Dermis microvascular lymphatic vessel endothelial cell (primary cell): ENCODE results near the gene ZNF155. TPM values are rescaled to one million over a fixed set of nuclear protein-coding genes. Genes with fewer than 3 reads are reported as not detected.

Source experiments
- DNase-seq, 2 donors: peaks; one replicate each; pipeline versions ENCODE4 v3.0.0 to v3.0.0-alpha.2; 2010; ENCODE audit warnings: low read depth in 2 of 2
- total RNA-seq: library from RNA; depleted of rRNA; stranded (reverse); fragments of >200 nt; gene quantifications from 2 replicates; pipeline ENCODE4 v1.2.1, GENCODE V29; 2014

ZNF155 gene
- total RNA-seq, 1 donor from 2014 or later: 5.0 TPM

DNA sequence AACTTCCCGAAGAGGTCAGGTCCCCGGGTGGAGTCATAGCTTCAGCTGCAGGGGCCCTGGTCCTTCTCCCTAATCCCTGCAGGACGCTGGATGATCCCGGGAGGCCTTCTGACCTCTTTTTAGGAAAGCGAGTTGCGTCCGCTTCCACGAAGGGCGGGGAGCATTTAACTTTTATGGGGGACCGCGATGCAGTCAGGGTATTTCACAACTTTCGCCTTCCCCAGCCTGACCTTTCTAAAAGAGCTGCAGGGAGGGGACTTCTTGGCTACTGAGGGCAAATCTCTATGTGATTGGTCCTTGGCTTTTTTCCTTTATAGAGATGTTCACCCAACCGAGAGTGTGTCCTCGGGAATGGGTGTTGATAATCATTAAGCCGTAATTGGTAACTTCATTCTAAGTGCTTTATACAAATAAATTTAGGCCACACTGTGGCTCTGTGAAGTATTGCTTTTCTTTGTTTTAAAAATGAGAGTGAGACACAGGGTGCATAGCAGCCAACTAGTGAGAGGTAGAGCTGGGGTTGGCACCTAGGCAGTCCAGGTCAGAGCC, 19.5 kb downstream of the ZNF155 start:
- no peak for DNase-seq

DNA sequence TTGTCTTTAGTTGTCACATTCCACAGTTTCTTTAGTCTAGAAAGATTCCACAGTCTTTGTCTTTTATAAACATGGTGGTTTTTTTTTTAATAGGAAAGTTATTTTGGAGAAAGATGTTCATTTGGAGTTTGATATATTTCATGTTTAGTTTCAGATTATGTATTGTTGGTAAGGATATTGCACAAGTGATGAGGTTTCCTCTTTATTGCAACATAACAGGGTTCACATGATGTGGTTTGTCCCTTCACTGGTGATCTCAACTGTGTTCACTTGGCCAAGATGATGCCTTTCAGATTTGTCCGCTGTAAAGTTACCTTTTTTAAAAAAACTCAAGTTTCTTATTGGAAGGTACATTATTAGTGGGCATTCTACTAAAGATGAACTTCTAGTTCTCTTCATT, 22.0 kb downstream of the ZNF155 start:
- DNase-seq: no peak

DNA sequence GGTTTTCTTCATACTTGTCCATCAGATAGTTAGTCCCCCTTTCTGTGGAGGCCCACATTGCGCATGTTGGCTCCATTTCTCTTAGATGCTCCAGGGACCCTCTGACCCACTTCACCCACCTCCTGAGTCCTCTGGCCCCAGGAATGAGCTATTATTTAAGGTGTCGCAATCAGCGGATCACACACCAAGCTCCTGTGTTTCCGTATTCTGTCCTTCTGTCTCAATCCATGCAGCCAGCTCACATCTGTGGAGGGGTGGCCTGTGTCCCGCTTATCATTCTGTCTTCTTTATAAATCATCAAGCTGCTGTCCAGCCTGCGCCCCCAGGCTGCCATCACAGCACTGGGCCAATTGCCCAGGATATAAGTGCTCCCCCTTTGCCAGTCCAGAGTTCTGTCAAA, 23.5 kb downstream of the ZNF155 start:
- no peak for DNase-seq

DNA sequence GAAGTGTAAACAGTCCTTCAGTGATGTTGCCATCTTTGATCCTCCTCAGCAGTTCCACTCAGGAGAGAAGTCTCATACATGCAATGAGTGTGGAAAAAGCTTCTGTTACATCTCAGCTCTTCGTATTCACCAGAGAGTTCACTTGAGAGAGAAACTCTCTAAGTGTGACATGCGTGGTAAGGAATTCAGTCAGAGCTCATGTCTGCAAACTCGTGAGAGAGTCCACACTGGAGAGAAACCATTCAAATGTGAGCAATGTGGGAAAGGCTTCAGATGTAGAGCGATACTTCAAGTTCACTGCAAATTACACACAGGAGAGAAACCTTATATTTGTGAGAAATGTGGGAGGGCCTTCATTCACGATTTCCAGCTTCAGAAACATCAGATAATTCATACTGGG, 26.5 kb downstream of the ZNF155 start:
- no peak for DNase-seq

DNA sequence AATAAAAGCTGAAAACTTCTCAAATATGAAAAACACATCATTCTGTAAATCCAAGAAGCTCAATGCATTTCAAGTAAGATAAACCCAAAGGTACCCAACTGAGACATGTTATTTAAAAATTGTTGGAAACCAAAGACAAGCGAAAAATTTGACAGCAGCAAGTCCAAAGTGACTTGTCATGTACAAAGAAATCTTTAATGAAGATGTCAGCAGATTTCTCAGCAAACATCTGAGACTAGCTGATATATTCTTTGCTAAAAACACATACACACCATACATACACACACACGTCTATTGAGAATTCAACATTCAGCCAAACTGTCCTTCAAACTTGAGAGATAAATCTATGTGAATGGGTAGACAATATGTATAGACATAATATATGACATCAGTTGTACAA, 35.5 kb downstream of the ZNF155 start:
- DNase-seq: no peak

DNA sequence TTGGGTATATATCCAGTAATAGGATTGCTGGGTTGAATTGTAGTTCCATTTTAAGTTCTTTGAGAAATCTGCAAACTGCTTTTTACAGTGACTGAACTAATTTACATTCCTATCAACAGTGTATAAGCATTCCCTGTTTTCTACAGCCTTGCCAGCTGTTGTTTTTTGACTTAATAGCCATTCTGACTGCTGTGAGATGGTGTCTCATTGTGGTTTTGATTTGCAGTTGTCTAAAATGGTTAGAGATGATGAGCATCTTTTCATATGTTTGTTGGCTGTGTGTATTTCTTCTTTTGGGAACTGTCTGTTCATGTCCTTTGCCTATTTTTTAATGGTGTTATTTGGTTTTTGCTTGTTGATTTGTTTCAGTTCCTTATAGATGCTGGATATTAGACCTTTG, 37.2 kb downstream of the ZNF155 start:
- no peak for DNase-seq

DNA sequence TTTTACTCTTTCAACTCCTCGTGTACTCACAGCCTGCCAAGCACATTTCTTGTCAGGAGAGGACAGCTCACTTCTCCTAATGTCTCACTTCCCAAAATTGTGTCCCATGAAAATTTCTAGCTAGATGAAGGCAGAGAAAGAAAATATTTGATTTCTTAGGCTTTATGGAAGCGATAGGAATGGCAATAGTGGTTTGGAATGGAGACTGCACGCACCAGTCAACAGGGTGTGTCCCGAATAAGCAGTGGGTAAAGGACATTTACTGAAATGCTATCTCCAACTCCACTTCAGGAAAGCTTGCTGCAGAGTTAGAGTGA, 40.9 kb downstream of the ZNF155 start:
- no peak for DNase-seq

DNA sequence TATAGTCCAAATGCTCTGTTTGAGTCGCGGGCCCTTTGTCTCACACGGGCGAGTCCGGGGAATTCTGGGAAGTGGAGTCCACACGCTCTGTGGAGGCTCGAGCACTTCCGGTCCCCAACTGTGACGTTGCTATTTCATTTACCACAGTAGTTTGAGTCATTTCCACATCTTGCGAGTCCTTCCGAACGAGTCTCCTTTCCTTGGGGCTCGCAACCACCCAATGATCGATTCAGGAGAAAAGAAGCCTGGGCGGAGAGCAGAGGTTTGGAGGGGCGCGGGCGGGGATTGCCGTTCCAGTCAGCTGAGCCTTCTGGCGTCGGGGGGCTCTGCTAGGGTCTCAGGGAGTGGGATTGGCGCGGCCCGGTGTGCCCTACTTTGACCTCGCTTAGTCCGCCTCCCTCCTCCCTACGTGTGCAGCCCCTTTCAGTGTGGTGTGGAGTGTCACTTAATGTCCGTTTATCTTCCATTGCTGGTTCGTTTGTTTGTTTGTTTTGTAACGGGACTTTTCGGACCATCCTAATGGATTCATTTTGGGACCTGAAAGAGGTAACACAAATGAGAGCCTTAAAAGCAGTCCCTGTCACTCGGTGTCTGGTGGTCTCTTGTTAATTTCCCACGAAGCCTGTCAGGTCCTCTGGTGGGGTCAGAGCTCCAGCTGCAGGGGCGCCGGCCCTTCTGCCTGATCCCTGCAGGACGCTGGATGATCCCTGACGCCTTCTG, 41.4 kb downstream of the ZNF155 start, which contains the start of gene ZNF222:
Gene ZNF222, plus strand, starts transcription at position 163 of the 720 bp plus-strand sequence. Its CDS starts 58 bp downstream, at position 221.
- peak; percentile 57 to 88 for DNase-seq

DNA sequence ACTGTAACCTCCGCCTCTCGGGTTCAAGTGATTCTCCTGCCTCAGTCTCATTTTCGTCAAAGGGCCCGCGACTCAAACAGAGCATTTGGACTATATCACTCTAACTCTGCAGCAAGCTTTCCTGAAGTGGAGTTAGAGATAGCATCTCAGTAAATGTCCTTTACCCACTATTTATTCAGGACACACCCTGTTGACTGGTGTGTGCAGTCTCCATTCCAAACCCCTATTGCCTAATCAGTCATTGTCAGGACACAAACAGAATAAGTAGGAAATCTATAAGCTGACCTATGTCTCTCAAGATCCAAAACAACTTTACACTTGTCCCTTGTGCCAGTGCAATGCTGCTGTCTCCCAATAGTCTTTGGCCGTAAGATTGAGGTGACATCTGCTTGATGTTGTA, 42.6 kb downstream of the ZNF155 start:
- no peak for DNase-seq

DNA sequence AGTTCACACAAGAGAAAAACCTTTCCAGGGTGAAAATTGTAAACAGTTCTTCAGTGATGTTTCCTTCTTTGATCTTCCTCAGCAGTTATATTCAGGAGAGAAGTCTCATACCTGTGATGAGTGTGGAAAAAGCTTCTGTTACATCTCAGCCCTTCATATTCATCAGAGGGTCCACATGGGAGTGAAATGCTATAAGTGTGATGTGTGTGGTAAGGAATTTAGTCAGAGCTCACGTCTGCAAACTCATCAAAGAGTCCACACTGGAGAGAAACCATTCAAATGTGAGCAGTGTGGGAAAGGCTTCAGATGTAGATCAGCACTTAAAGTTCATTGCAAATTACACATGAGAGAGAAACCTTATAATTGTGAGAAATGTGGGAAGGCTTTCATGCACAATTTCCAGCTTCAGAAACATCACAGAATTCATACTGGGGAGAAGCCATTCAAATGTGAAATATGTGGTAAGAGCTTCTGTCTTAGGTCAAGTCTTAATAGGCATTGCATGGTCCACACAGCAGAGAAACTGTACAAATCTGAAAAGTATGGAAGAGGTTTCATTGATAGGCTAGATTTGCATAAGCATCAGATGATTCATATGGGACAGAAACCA, 48.1 kb downstream of the ZNF155 start:
- DNase-seq: no peak

DNA sequence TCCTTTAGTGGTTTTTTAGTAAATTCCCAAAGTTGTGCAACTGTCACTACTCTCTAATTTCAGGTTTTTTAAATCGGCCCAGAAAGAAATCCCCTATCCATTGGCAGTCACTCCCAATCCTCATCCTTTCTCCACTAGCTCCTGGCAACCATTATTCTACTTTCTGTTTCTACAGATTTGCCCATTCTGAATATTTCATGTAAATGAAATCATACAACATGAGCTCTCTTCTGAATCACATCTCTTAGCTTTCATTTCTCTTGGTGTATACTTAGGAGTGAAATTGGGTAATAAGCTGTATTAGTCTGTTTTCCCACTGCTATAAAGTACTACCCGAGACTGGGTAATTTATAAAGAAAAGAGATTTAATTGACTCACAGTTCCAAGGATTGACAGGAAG, 58.2 kb downstream of the ZNF155 start:
- DNase-seq: no peak

Other genes starting within 250 kb of the ZNF155 start
- gene SMG9, start 229.2 kb upstream of the ZNF155 start, total RNA-seq: 4.4 and 8.3 TPM in 2 replicates
- gene KCNN4, start 203.2 kb upstream of the ZNF155 start, total RNA-seq: 0.39 and 0.51 TPM in 2 replicates
- 0.13 and 0.39 TPM in 2 replicates for gene LYPD5, start 181.7 kb upstream of the ZNF155 start, total RNA-seq
- 5.7 and 8.3 TPM in 2 replicates for gene ZNF283, start 156.9 kb upstream of the ZNF155 start, total RNA-seq
- gene ZNF404, start 100.2 kb upstream of the ZNF155 start, total RNA-seq: 0.51 and 1.0 TPM in 2 replicates
- 14.0 and 16.9 TPM in 2 replicates for gene ZNF45, start 48.9 kb upstream of the ZNF155 start, total RNA-seq
- gene ZNF221, start 33.0 kb upstream of the ZNF155 start, total RNA-seq: 3.2 and 4.4 TPM in 2 replicates
- gene ZNF230, start 18.8 kb downstream of the ZNF155 start, total RNA-seq: 2.2 and 2.9 TPM in 2 replicates
- 3.5 and 3.6 TPM in 2 replicates for gene ZNF222, start 41.2 kb downstream of the ZNF155 start, total RNA-seq
- 3.2 and 6.3 TPM in 2 replicates for gene ZNF223, start 67.8 kb downstream of the ZNF155 start, total RNA-seq
- gene ZNF284, start 88.0 kb downstream of the ZNF155 start, total RNA-seq: 2.2 and 2.4 TPM in 2 replicates
- 21.4 and 27.6 TPM in 2 replicates for gene ZNF224, start 110.2 kb downstream of the ZNF155 start, total RNA-seq
- 3.9 and 4.4 TPM in 2 replicates for gene ZNF225, start 129.2 kb downstream of the ZNF155 start, total RNA-seq
- 6.2 and 10.2 TPM in 2 replicates for gene ZNF234, start 157.4 kb downstream of the ZNF155 start, total RNA-seq
- gene ZNF226, start 180.9 kb downstream of the ZNF155 start, total RNA-seq: 9.1 and 12.1 TPM in 2 replicates
- gene ZNF227, start 228.3 kb downstream of the ZNF155 start, total RNA-seq: 14.4 and 18.6 TPM in 2 replicates